ENCODE results near the gene SASH1.

DNA sequence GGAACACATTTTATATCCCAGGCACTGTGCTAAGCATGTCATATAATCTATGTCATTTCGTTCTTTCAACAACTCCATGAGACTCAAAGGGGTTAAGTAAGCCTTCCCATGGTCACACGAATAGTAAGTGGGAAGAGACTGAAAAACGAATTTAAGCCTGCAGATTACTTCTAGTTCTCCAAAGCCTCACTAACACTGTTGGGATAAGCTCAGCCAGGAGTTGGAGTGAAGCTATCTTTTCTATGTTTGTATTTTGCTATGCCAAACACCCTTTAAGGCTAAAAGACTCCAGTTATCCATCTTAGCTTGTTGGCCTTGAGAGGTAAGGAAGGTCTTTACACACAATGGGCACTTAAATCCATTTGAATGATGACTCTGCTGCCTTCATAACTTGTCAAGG, 256.1 kb downstream of the SASH1 start:
- no peak for TF ChIP-seq EZH2 (IDR thresholded peaks at IDR 0.05; ENCODE audit: borderline replicate concordance, low read depth, low read length, severe bottlenecking)
- TF ChIP-seq, protein P1, sequence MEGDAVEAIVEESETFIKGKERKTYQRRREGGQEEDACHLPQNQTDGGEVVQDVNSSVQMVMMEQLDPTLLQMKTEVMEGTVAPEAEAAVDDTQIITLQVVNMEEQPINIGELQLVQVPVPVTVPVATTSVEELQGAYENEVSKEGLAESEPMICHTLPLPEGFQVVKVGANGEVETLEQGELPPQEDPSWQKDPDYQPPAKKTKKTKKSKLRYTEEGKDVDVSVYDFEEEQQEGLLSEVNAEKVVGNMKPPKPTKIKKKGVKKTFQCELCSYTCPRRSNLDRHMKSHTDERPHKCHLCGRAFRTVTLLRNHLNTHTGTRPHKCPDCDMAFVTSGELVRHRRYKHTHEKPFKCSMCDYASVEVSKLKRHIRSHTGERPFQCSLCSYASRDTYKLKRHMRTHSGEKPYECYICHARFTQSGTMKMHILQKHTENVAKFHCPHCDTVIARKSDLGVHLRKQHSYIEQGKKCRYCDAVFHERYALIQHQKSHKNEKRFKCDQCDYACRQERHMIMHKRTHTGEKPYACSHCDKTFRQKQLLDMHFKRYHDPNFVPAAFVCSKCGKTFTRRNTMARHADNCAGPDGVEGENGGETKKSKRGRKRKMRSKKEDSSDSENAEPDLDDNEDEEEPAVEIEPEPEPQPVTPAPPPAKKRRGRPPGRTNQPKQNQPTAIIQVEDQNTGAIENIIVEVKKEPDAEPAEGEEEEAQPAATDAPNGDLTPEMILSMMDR (IDR thresholded peaks at IDR 0.05; ENCODE audit: borderline replicate concordance, extremely low read depth, low read length, poor library complexity, severe bottlenecking): no peak
